Astrocyte (in vitro differentiated cells and primary cell): ENCODE measurements around the gene MAP7. TPM values are rescaled to one million over a fixed set of nuclear protein-coding genes. Genes with fewer than 3 reads are reported as not detected.

Experiments used
- DNase-seq: peaks from one replicate; pipeline ENCODE4 v3.0.0-alpha.2; 2010; ENCODE audit warnings: low read depth
- FAIRE-seq: peaks from 2 replicates; lab custom pipeline; 2011; peaks lifted over from hg19 to GRCh38; lab: Jason Lieb, UNC
- H2AFZ ChIP-seq: 2 replicates; pipeline ENCODE4 v1.6.0; 2012; ENCODE audit warnings: low read depth, low read length, inconsistent platforms
- H3K27ac ChIP-seq: 2 replicates; pipeline ENCODE4 v1.5.1; 2011; ENCODE audit warnings: low read depth, low read length, inconsistent platforms
- H3K27me3 ChIP-seq: 2 replicates; pipeline ENCODE4 v1.6.0; 2011; ENCODE audit warnings: low read length, inconsistent platforms; ENCODE audit not compliant: insufficient read depth
- H3K36me3 ChIP-seq: 2 replicates; pipeline ENCODE4 v1.5.1; 2011; ENCODE audit warnings: low read length, inconsistent platforms; ENCODE audit not compliant: insufficient read depth
- H3K4me1 ChIP-seq: 2 replicates; pipeline ENCODE4 v1.5.1; 2011; ENCODE audit warnings: low read length, inconsistent platforms; ENCODE audit not compliant: insufficient read depth
- H3K4me2 ChIP-seq: 2 replicates; pipeline ENCODE4 v1.6.0; 2012; ENCODE audit warnings: low read length, inconsistent platforms
- H3K4me3 ChIP-seq: 2 replicates; pipeline ENCODE4 v1.5.1; 2011; ENCODE audit warnings: low read depth, mild to moderate bottlenecking, low read length, inconsistent platforms; ENCODE audit not compliant: insufficient read depth
- H3K79me2 ChIP-seq: 2 replicates; pipeline ENCODE4 v1.6.0; 2012; ENCODE audit warnings: mild to moderate bottlenecking, low read length, inconsistent platforms; ENCODE audit not compliant: insufficient read depth
- H3K9ac ChIP-seq: 2 replicates; pipeline ENCODE4 v1.6.0; 2012; ENCODE audit warnings: mild to moderate bottlenecking, low read length, inconsistent platforms
- H3K9me3 ChIP-seq: 2 replicates; pipeline ENCODE4 v1.5.1; 2012; ENCODE audit warnings: low read depth, mild to moderate bottlenecking, low read length, inconsistent platforms; ENCODE audit not compliant: insufficient read depth
- H4K20me1 ChIP-seq: 2 replicates; pipeline ENCODE4 v1.6.0; 2012; ENCODE audit warnings: low read length, inconsistent platforms; ENCODE audit not compliant: insufficient read depth
- H3K27ac Mint-ChIP-seq: one replicate; pipeline ENCODE4 v1.8.0; 2021; ENCODE audit warnings: mild to moderate bottlenecking, mixed read lengths; ENCODE audit not compliant: unreplicated experiment
- H3K27me3 Mint-ChIP-seq: one replicate; pipeline ENCODE4 v1.8.0; 2021; ENCODE audit warnings: low read depth, mixed read lengths; ENCODE audit not compliant: unreplicated experiment
- H3K36me3 Mint-ChIP-seq: one replicate; pipeline ENCODE4 v1.8.0; 2021; ENCODE audit warnings: low read depth, mixed read lengths; ENCODE audit not compliant: unreplicated experiment
- H3K4me1 Mint-ChIP-seq: one replicate; pipeline ENCODE4 v1.8.0; 2021; ENCODE audit warnings: low read depth, mixed read lengths; ENCODE audit not compliant: unreplicated experiment
- H3K4me3 Mint-ChIP-seq: one replicate; pipeline ENCODE4 v1.8.0; 2021; ENCODE audit warnings: mild to moderate bottlenecking, moderate library complexity, mixed read lengths; ENCODE audit not compliant: unreplicated experiment
- H3K9me3 Mint-ChIP-seq: one replicate; pipeline ENCODE4 v1.8.0; 2021; ENCODE audit warnings: mild to moderate bottlenecking, mixed read lengths; ENCODE audit not compliant: unreplicated experiment
- EZH2 ChIP-seq: IDR thresholded peaks from 2 replicates; pipeline ENCODE4 v1.6.1; 2012; ENCODE audit warnings: mild to moderate bottlenecking, low read length, inconsistent platforms; ENCODE audit not compliant: insufficient read depth
- total RNA-seq: library from RNA; stranded (reverse); gene quantifications from 2 replicates; pipeline ENCODE4 v1.2.1, GENCODE V29; 2021
- TF ChIP-seq, protein P1 (sequence below): IDR thresholded peaks from 2 replicates; pipeline ENCODE4 v1.5.1; 2011; ENCODE audit warnings: low read depth, mild to moderate bottlenecking, inconsistent platforms, low read length, moderate library complexity; ENCODE audit not compliant: insufficient read depth

The MAP7 gene
- total RNA-seq, 1 donor from 2014 or later: 3.3 TPM

DNA sequence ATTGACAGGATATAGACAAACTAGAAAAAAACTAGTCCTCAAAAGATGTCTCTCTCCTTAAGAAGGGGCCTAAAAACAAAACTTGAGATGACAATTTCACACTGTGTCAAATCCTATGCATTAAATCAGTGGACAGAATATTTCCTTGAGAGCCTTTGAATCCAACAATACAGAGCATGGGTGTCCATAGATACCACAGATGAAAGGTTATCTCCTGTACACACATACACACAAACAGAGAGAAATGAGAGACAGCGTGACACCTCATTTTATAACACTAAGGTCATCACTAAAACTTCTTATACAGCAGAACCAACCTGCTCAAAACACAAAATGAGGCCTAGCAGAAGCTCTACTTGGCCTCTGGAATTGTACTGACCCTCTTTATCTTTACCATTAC lies 55.5 kb downstream of the MAP7 start:
- no peak overlapping the region for H2AFZ ChIP-seq
- no peak overlapping the region for H3K4me3 ChIP-seq
- no peak overlapping the region for H3K4me3 Mint-ChIP-seq
- H3K36me3 ChIP-seq: no peaks in the 10 kb centered on the region
- no peaks in the 10 kb centered on the region for H3K27me3 ChIP-seq
- H3K9me3 Mint-ChIP-seq: no peaks in the 10 kb centered on the region
- no peak overlapping the region for H3K27ac ChIP-seq
- FAIRE-seq: no peak
- no peak overlapping the region for H3K27ac Mint-ChIP-seq
- no peaks in the 10 kb centered on the region for H3K4me1 ChIP-seq
- no peaks in the 10 kb centered on the region for H3K27me3 Mint-ChIP-seq
- H3K4me1 Mint-ChIP-seq: peaks cover 2% of the 10 kb centered on the region
- H3K9me3 ChIP-seq: no peaks in the 10 kb centered on the region
- no peak overlapping the region for H3K9ac ChIP-seq
- no peak for DNase-seq
- no peak for TF ChIP-seq EZH2
- TF ChIP-seq, protein P1, sequence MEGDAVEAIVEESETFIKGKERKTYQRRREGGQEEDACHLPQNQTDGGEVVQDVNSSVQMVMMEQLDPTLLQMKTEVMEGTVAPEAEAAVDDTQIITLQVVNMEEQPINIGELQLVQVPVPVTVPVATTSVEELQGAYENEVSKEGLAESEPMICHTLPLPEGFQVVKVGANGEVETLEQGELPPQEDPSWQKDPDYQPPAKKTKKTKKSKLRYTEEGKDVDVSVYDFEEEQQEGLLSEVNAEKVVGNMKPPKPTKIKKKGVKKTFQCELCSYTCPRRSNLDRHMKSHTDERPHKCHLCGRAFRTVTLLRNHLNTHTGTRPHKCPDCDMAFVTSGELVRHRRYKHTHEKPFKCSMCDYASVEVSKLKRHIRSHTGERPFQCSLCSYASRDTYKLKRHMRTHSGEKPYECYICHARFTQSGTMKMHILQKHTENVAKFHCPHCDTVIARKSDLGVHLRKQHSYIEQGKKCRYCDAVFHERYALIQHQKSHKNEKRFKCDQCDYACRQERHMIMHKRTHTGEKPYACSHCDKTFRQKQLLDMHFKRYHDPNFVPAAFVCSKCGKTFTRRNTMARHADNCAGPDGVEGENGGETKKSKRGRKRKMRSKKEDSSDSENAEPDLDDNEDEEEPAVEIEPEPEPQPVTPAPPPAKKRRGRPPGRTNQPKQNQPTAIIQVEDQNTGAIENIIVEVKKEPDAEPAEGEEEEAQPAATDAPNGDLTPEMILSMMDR: no peak
- H3K79me2 ChIP-seq: no peaks in the 10 kb centered on the region
- no peaks in the 10 kb centered on the region for H4K20me1 ChIP-seq
- H3K36me3 Mint-ChIP-seq: no peaks in the 10 kb centered on the region
- no peak overlapping the region for H3K4me2 ChIP-seq

DNA sequence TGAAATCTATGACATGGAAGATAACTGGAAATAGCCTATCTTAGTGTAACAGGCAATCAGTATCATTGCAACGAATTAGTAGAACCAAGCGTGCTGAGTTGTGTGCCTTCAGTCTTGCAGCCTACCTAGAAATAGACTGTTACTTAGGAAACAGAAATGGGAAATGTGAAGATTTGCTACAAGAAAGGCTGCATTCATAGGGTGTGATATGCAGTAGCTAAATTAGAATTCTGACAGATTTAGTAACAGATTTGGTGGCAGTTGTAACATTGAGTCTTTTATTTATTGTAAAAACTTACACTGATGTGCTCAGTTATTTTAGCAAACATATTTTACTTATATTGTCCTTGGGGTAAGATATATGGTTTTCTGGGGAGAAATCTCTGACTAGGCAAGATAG lies 56.2 kb downstream of the MAP7 start:
- Histone ChIP-seq H3K79me2 (no peaks in the 10 kb centered on the region), H3K9ac (no peak overlapping the region), H4K20me1 (no peaks in the 10 kb centered on the region), H3K4me1 (no peaks in the 10 kb centered on the region), H3K27ac (no peak overlapping the region), H2AFZ (no peak overlapping the region), H3K27me3 (no peaks in the 10 kb centered on the region), H3K4me2 (no peak overlapping the region), H3K9me3 (no peaks in the 10 kb centered on the region), H3K4me3 (no peak overlapping the region), H3K36me3 (no peaks in the 10 kb centered on the region)
- H3K36me3 Mint-ChIP-seq: no peaks in the 10 kb centered on the region
- no peaks in the 10 kb centered on the region for H3K27me3 Mint-ChIP-seq
- no peak overlapping the region for H3K4me3 Mint-ChIP-seq
- no peaks in the 10 kb centered on the region for H3K4me1 Mint-ChIP-seq
- no peak for FAIRE-seq
- H3K9me3 Mint-ChIP-seq: no peaks in the 10 kb centered on the region
- no peak for DNase-seq
- H3K27ac Mint-ChIP-seq: no peak overlapping the region
- TF ChIP-seq, protein P1: no peak
- no peak for TF ChIP-seq EZH2

DNA sequence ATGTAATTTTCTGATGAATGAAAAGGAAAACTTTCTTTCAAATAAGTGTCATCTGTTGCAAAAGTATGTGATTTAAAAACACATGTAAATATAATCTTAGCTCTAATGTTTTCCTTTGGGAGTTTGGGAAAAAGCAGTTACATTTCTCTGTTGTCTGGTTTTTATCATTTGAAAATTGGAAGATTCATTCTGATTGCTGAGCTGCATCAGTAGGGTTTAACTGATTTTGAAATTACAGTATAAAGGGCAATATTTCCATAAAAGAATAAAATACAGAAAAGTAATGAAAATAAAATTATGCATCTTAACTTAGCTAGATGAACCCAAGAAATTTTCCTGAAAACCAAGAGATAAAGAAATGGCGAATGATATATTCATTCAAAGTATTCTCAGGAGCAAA lies 57.8 kb downstream of the MAP7 start:
- TF ChIP-seq, protein P1: no peak
- no peak for TF ChIP-seq EZH2
- Mint-ChIP-seq H3K4me3 (no peak overlapping the region), H3K36me3 (no peaks in the 10 kb centered on the region), H3K4me1 (no peaks in the 10 kb centered on the region), H3K27me3 (no peaks in the 10 kb centered on the region), H3K9me3 (no peaks in the 10 kb centered on the region), H3K27ac (no peak overlapping the region)
- H3K79me2 ChIP-seq: no peaks in the 10 kb centered on the region
- H3K4me2 ChIP-seq: no peak overlapping the region
- no peaks in the 10 kb centered on the region for H3K27me3 ChIP-seq
- H3K4me3 ChIP-seq: no peak overlapping the region
- DNase-seq (no peak), FAIRE-seq (no peak)
- no peaks in the 10 kb centered on the region for H3K36me3 ChIP-seq
- no peak overlapping the region for H3K9ac ChIP-seq
- no peaks in the 10 kb centered on the region for H4K20me1 ChIP-seq
- H3K9me3 ChIP-seq: no peaks in the 10 kb centered on the region
- no peaks in the 10 kb centered on the region for H3K4me1 ChIP-seq
- no peak overlapping the region for H3K27ac ChIP-seq
- H2AFZ ChIP-seq: no peak overlapping the region
